GM20000 (cell line): ENCODE data around the gene USF1.
A peak's percentile ranks its signal among the peaks of the same experiment; 100 is the strongest.
"Not testable (repeated sequence)": the region's sequence is repeated elsewhere in the genome, so short reads cannot be mapped to it uniquely, and the experiment has no call there.

ENCODE experiments used
- DNase-seq: peaks from one replicate; pipeline ENCODE4 v3.0.0; 2012; ENCODE audit warnings: low spot score
- CTCF ChIP-seq: IDR thresholded peaks from 2 replicates; pipeline ENCODE4 v1.5.1; 2012; ENCODE audit warnings: mild to moderate bottlenecking, control low read depth; ENCODE audit errors: extremely low read depth, missing control alignments

Gene USF1

GRCh38 chr1:161037661-161038522 is 7.9 kb downstream of the USF1 start:
- DNase-seq: no peak
- TF ChIP-seq CTCF: no peak

GRCh38 chr1:161033751-161034150 is 12.0 kb downstream of the USF1 start:
- no peak for DNase-seq
- no peak for TF ChIP-seq CTCF

- TF ChIP-seq CTCF: no peak
- DNase-seq: no peak
Measured at GRCh38 chr1:161032409-161032808, 13.4 kb downstream of the USF1 start.

GRCh38 chr1:161031874-161032273 is 13.9 kb downstream of the USF1 start:
- DNase-seq: no peak
- TF ChIP-seq CTCF: no peak

GRCh38 chr1:161029466-161029865 is 16.3 kb downstream of the USF1 start:
- not testable (repeated sequence) for DNase-seq

GRCh38 chr1:161026954-161027353 is 18.8 kb downstream of the USF1 start:
- not testable (repeated sequence) for DNase-seq

GRCh38 chr1:161022432-161022831 is 23.3 kb downstream of the USF1 start:
- DNase-seq: not testable (repeated sequence)

- TF ChIP-seq CTCF: no peak
- no peak for DNase-seq
Measured at GRCh38 chr1:161021970-161022353, 23.8 kb downstream of the USF1 start.

- no peak for TF ChIP-seq CTCF
- peak; percentile 92 for DNase-seq
Measured at GRCh38 chr1:161021165-161021969, 24.4 kb downstream of the USF1 start.
